Measurements from ENCODE around the gene LRRC3C. TPM values are rescaled to one million over a fixed set of nuclear protein-coding genes. Genes with fewer than 3 reads are reported as not detected.

LRRC3C gene
- polyA plus RNA-seq, 3 donors: not detected

- WGBS (ENCODE audit: insufficient coverage): 72% methylated on average over 15 of the region's 22 CpGs
Measured at GRCh38 chr17:39951924-39952679, 24.6 kb downstream of the LRRC3C start.

More at GRCh38 chr17:39951924-39952679, 24.6 kb downstream of the LRRC3C start:
- Histone ChIP-seq H3K36me3 (replicated peaks in 1 of 2; ENCODE audit: control insufficient read depth in 1 of 2, insufficient read depth in 2 of 2, low read length in 2 of 2) (no peaks in the 10 kb centered on the region), H3K4me1 (ENCODE audit: control insufficient read depth in 1 of 2, insufficient read depth in 2 of 2, low read length in 2 of 2) (peaks cover 12 to 13% of the 10 kb centered on the region in 2 donors), H3K4me2 (replicated peaks; ENCODE audit: extremely low read depth, low read length, poor library complexity, severe bottlenecking) (peak overlapping the region; percentile 96), H2AFZ (ENCODE audit: insufficient read depth, low read depth, low read length, poor library complexity, severe bottlenecking) (peak overlapping the region; percentile 97), H3K9ac (ENCODE audit: insufficient read depth, low read length, poor library complexity, severe bottlenecking) (peak overlapping the region; percentile 54), H3K79me2 (ENCODE audit: insufficient read depth, low read length) (no peaks in the 10 kb centered on the region), H3K4me3 (replicated peaks in 1 of 3; ENCODE audit: low read depth in 2 of 3, low read length in 3 of 3) (peak overlapping the region; percentile 32 to 79 (median 35)), H3K27me3 (ENCODE audit: control insufficient read depth in 2 of 2, insufficient read depth in 2 of 2, low read length in 2 of 2) (no peaks in the 10 kb centered on the region), H4K20me1 (ENCODE audit: insufficient read depth, low read length) (no peaks in the 10 kb centered on the region), H3K9me3 (replicated peaks in 1 of 2; ENCODE audit: control insufficient read depth in 1 of 2, insufficient read depth in 1 of 2, low read length in 2 of 2) (no peaks in the 10 kb centered on the region), H3K27ac (ENCODE audit: low read depth in 1 of 2, low read length in 2 of 2) (peak overlapping the region in 1 of 2 donors; percentile 64)
- H3K9me3 Mint-ChIP-seq: peaks cover 0 to 2% (median 0%) of the 10 kb centered on the region in 7 donors
- peaks cover 20% of the 10 kb centered on the region for H3K4me1 Mint-ChIP-seq
- peaks cover 5 to 13% (median 9%) of the 10 kb centered on the region in 3 donors for H3K27me3 Mint-ChIP-seq (ENCODE audit: low read depth in 3 of 3)
- peak overlapping the region in 6 of 7 donors; percentile 19 to 82 (median 34) for H3K27ac Mint-ChIP-seq
- intact Hi-C loops (cut with micrococcal nuclease): loop anchor here in 1 of 2 donors (2.0 kb wide), 1 partner anchor 29 kb away; the partner anchor contains the start of gene PSMD3
- H3K36me3 Mint-ChIP-seq: no peaks in the 10 kb centered on the region
- DNase-seq: peak in 1 of 3 donors; percentile 47
- H3K4me3 Mint-ChIP-seq: peak overlapping the region; percentile 77 to 87
- no peak for TF ChIP-seq CTCF (IDR thresholded peaks at IDR 0.05)
